Astrocyte (in vitro differentiated cells and primary cell): ENCODE measurements around the gene SCGB1A1.

Source experiments
- EZH2 ChIP-seq: IDR thresholded peaks from 2 replicates; pipeline ENCODE4 v1.6.1; 2012; ENCODE audit warnings: mild to moderate bottlenecking, low read length, inconsistent platforms; ENCODE audit not compliant: insufficient read depth
- TF ChIP-seq, protein P1 (sequence below): IDR thresholded peaks from 2 replicates; pipeline ENCODE4 v1.5.1; 2011; ENCODE audit warnings: low read depth, mild to moderate bottlenecking, inconsistent platforms, low read length, moderate library complexity; ENCODE audit not compliant: insufficient read depth

DNA sequence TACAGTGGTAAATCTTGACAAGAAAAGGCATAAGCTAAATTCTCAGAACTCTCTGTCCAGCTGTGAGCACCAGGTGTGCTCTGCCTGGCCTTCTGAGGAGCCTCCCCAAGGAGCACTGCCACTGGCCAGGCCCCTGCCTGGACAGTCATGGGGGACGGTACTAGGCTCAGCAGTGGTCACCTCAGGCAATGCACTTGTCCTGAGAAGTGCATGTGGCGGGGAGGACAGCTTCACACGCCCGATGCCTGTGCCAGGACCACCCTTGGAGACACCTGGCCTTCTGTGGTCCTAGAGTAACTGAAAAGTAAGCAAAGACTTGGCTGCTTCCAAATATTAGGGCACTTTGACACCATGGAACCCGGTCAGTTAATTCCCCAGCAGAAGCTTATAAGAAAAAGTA, 28.6 kb upstream of the SCGB1A1 start:
- TF ChIP-seq, protein P1, sequence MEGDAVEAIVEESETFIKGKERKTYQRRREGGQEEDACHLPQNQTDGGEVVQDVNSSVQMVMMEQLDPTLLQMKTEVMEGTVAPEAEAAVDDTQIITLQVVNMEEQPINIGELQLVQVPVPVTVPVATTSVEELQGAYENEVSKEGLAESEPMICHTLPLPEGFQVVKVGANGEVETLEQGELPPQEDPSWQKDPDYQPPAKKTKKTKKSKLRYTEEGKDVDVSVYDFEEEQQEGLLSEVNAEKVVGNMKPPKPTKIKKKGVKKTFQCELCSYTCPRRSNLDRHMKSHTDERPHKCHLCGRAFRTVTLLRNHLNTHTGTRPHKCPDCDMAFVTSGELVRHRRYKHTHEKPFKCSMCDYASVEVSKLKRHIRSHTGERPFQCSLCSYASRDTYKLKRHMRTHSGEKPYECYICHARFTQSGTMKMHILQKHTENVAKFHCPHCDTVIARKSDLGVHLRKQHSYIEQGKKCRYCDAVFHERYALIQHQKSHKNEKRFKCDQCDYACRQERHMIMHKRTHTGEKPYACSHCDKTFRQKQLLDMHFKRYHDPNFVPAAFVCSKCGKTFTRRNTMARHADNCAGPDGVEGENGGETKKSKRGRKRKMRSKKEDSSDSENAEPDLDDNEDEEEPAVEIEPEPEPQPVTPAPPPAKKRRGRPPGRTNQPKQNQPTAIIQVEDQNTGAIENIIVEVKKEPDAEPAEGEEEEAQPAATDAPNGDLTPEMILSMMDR: no peak
- TF ChIP-seq EZH2: no peak
